Gastrocnemius medialis (tissue), 4 donors: ENCODE measurements around the gene PLEKHA5. TPM values are rescaled to one million over a fixed set of nuclear protein-coding genes. Genes with fewer than 3 reads are reported as not detected.

ENCODE experiments used
- ATAC-seq, 2 donors: fragments of 150-250 bp; one replicate each; pipeline ENCODE4 v1.9.1; 2016
- DNase-seq, 2 donors: peaks; one replicate each; pipeline ENCODE4 v3.0.0-alpha.2; 2019
- H3K27ac ChIP-seq, 4 donors: fragments of 200-600 bp; sonication (generic); 1 replicate in 1 of 4; 2 replicates in 3 of 4; pipeline ENCODE4 v1.5.1; 2016 to 2018; ENCODE audit warnings: mild to moderate bottlenecking in 2 of 4, moderate library complexity in 1 of 4
- H3K27me3 ChIP-seq, 3 donors: fragments of 200-600 bp; sonication (generic) in 2 of 3; 1 replicate in 1 of 3; 2 replicates in 2 of 3; pipeline versions ENCODE4 v1.5.1 to v1.6.0; 2016 to 2019; ENCODE audit warnings: mild to moderate bottlenecking in 1 of 3, moderate library complexity in 1 of 3
- H3K36me3 ChIP-seq, 2 donors: fragments of 200-600 bp; sonication (generic) in 1 of 2; one replicate each; pipeline ENCODE4 v1.5.1; 2017 to 2018
- H3K4me1 ChIP-seq, 2 donors: fragments of 200-600 bp; sonication (generic) in 1 of 2; one replicate each; pipeline ENCODE4 v1.5.1; 2016 to 2017; ENCODE audit warnings: mild to moderate bottlenecking in 2 of 2
- H3K4me3 ChIP-seq, 4 donors: fragments of 200-600 bp; sonication (generic) in 3 of 4; 1 replicate in 1 of 4; 2 replicates in 3 of 4; pipeline ENCODE4 v1.5.1; 2016 to 2019; ENCODE audit warnings: mild to moderate bottlenecking in 2 of 4
- H3K9me3 ChIP-seq, 3 donors: fragments of 200-600 bp; sonication (generic) in 2 of 3; 1 replicate in 1 of 3; 2 replicates in 2 of 3; pipeline ENCODE4 v1.5.1; 2016 to 2019
- POLR2A ChIP-seq, 2 donors: fragments of 450-650 bp; IDR thresholded peaks; one replicate each; pipeline ENCODE4 v1.6.1; 2017; ENCODE audit warnings: antibody characterized with exemption in 2 of 2, mild to moderate bottlenecking in 2 of 2, moderate library complexity in 2 of 2
- in situ Hi-C, 4 donors: fragments of 200-750 bp; cut with MboI; loops; one replicate each; pipeline versions ENCODE4 v1.15.0 to v1.8.0; 2017; ENCODE audit warnings: low sequenced_read_pairs in 4 of 4
- intact Hi-C: fragments of 100-400 bp; cut with DNase I; formaldehyde crosslinking; loops from one replicate; pipeline ENCODE4 v1.15.1; 2023; ENCODE audit warnings: low total_unique reads
- total RNA-seq, 4 donors: library from RNA; depleted of rRNA; stranded (reverse); fragments of >200 nt; gene quantifications; one replicate each; pipeline versions ENCODE4 v1.1.0 to v1.2.3, GENCODE V29; 2016
- TF ChIP-seq, protein P1 (sequence below), 5 experiments: fragments of 450-650 bp in 3 of 5; fragments of 200-600 bp in 2 of 5; sonication (generic) in 2 of 5; IDR thresholded peaks in 4 of 5; conservative IDR thresholded peaks in 1 of 5; 1 replicate in 4 of 5; 2 replicates in 1 of 5; pipeline ENCODE4 v1.5.1; 2016 to 2019; ENCODE audit warnings: antibody characterized with exemption in 5 of 5, mild to moderate bottlenecking in 3 of 5, moderate library complexity in 3 of 5

The PLEKHA5 gene
- total RNA-seq, 4 donors from 2014 or later = 1.0 to 2.7 (median 1.5) TPM

DNA sequence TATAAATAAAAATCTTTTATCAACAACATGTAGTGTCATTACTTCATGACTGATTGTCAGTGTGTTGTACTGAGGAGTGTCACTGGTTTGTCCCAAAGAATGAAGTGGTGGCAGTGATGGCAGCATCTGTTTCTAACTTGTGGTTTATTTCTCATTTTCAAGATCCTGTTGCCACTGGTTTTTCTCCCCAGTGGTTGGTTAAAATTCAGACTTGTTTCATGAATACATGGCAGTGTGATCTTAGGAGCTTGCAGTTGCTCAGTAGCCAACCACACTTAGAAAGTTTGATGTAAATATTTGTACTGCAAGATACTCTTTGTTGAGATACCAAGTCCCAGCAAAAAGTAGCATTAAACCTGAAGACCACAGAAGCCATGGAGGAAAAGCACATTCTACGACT lies 69.8 kb downstream of the PLEKHA5 start:
- Histone ChIP-seq H3K27me3 (no peaks in the 10 kb centered on the region), H3K4me1 (no peaks in the 10 kb centered on the region), H3K9me3 (no peaks in the 10 kb centered on the region), H3K36me3 (no peaks in the 10 kb centered on the region), H3K27ac (no peak overlapping the region), H3K4me3 (no peak overlapping the region)
- ATAC-seq (no peak), DNase-seq (no peak)
- intact Hi-C loops = no loop called here
- in situ Hi-C loops = loop anchor here (25.0 kb wide), 5 partner anchors 88 to 1062 kb away; partner anchors contain the start of gene PIK3C2G (in 2 of the 4)
- TF ChIP-seq POLR2A (IDR thresholded peaks at IDR 0.05) = no peak
- TF ChIP-seq, protein P1, sequence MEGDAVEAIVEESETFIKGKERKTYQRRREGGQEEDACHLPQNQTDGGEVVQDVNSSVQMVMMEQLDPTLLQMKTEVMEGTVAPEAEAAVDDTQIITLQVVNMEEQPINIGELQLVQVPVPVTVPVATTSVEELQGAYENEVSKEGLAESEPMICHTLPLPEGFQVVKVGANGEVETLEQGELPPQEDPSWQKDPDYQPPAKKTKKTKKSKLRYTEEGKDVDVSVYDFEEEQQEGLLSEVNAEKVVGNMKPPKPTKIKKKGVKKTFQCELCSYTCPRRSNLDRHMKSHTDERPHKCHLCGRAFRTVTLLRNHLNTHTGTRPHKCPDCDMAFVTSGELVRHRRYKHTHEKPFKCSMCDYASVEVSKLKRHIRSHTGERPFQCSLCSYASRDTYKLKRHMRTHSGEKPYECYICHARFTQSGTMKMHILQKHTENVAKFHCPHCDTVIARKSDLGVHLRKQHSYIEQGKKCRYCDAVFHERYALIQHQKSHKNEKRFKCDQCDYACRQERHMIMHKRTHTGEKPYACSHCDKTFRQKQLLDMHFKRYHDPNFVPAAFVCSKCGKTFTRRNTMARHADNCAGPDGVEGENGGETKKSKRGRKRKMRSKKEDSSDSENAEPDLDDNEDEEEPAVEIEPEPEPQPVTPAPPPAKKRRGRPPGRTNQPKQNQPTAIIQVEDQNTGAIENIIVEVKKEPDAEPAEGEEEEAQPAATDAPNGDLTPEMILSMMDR (IDR thresholded peaks at IDR 0.05 in 4 of 5, conservative IDR thresholded peaks at IDR 0.05 in 1 of 5) = no peak

DNA sequence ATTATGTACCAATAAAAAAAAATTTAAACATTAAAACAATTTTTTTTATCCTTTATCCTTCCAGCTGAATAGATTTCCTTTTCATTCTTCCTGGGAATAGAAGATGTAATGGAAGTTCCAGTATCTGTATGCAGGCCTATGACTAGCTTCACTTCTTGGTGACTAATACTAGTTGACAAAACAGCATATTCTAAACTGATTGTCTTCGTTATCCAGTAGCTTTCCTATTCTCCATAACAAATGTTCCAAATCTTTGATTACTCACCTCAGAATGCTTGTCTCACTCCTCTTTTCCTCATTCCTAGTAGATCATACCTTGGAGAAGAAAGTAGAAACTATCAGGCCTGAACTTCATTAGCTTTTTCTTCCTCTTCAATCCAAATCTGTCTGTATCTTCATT lies 70.7 kb downstream of the PLEKHA5 start:
- Histone ChIP-seq H3K27ac (no peak overlapping the region), H3K4me1 (no peaks in the 10 kb centered on the region), H3K9me3 (no peaks in the 10 kb centered on the region), H3K27me3 (no peaks in the 10 kb centered on the region), H3K36me3 (no peaks in the 10 kb centered on the region), H3K4me3 (no peak overlapping the region)
- no peak for DNase-seq
- in situ Hi-C loops = no loop called here
- no peak for ATAC-seq
- TF ChIP-seq, protein P1 (IDR thresholded peaks at IDR 0.05 in 4 of 5, conservative IDR thresholded peaks at IDR 0.05 in 1 of 5) = no peak
- TF ChIP-seq POLR2A (IDR thresholded peaks at IDR 0.05) = no peak
- intact Hi-C loops = no loop called here

- intact Hi-C loops = no loop called here
- in situ Hi-C loops = no loop called here
- Histone ChIP-seq H3K9me3 (no peaks in the 10 kb centered on the region), H3K27me3 (no peaks in the 10 kb centered on the region), H3K36me3 (no peaks in the 10 kb centered on the region), H3K27ac (no peak overlapping the region), H3K4me1 (no peaks in the 10 kb centered on the region), H3K4me3 (no peak overlapping the region)
- DNase-seq = no peak
- TF ChIP-seq POLR2A (IDR thresholded peaks at IDR 0.05) = no peak
- TF ChIP-seq, protein P1 (IDR thresholded peaks at IDR 0.05 in 4 of 5, conservative IDR thresholded peaks at IDR 0.05 in 1 of 5) = no peak
- ATAC-seq = no peak
Measured at GRCh38 chr12:19201661-19202060, 72.1 kb downstream of the PLEKHA5 start.

GRCh38 chr12:19203013-19203412 lies 73.5 kb downstream of the PLEKHA5 start:
- in situ Hi-C loops = no loop called here
- H3K27ac ChIP-seq = no peak overlapping the region
- intact Hi-C loops = no loop called here
- TF ChIP-seq, protein P1 (IDR thresholded peaks at IDR 0.05 in 4 of 5, conservative IDR thresholded peaks at IDR 0.05 in 1 of 5) = no peak
- TF ChIP-seq POLR2A (IDR thresholded peaks at IDR 0.05) = no peak
- DNase-seq = no peak
- H3K27me3 ChIP-seq = no peaks in the 10 kb centered on the region
- ATAC-seq = no peak
- H3K36me3 ChIP-seq = no peaks in the 10 kb centered on the region
- H3K4me3 ChIP-seq = no peak overlapping the region
- no peaks in the 10 kb centered on the region for H3K4me1 ChIP-seq
- no peaks in the 10 kb centered on the region for H3K9me3 ChIP-seq
